ENCODE measurements around the gene PARVG. TPM values are rescaled to one million over a fixed set of nuclear protein-coding genes. Genes with fewer than 3 reads are reported as not detected.

The PARVG gene
- total and polyA plus RNA-seq, 2 of the 13 experiments (the other 11 are each of a cell fraction or from before 2014, with no cell fraction given) = not detected

DNA sequence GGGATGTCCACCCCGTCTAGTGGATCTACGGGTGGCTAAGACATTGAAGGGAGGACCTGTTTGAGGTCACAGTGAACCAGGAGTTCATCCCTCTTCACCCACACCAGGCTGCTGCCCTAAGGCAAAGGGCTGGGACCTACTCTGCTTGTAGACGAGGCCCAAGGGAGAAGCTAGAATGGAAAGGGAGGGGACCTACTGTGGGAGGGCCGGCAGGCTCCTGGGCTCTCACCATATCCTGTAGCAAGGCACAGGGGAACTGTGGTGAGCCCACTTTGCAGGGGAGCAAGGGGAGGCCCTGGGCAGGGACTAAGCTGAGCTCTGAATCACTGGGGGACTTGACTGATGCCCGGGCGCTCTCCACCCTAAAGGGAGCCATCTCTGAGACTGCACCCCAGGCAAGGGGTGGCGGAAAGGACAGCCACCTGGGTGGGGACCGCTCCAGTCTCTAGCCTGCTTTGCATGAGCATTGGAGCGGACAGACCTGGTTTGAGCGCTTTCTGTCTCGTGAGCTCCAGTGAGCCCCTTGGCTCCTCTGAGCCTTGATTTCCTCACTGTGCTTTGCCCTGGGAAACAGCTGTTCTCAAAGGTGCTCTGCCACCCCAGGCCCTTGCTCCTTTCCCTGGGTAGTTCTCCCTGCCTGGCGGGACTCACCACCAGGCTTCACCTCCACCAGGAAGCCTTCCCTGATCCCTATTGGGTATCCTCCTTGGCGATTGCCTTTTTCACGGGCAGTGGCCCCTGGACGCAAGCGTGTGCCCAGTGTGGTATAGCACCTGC, 24.2 kb downstream of the PARVG start:
- Histone ChIP-seq H3K9ac (ENCODE audit: insufficient read depth, low read depth, low read length) (no peak overlapping the region), H3K4me1 (ENCODE audit: insufficient read depth, low read length) (no peaks in the 10 kb centered on the region), H3K27ac (ENCODE audit: extremely low read length, insufficient read depth, low read length) (no peak overlapping the region), H2AFZ (ENCODE audit: low read length) (no peak overlapping the region), H3K36me3 (replicated peaks in 1 of 2; ENCODE audit: control insufficient read depth in 1 of 2, insufficient read depth in 2 of 2, low read length in 2 of 2) (no peaks in the 10 kb centered on the region), H3K27me3 (ENCODE audit: control insufficient read depth in 1 of 2, insufficient read depth in 2 of 2, low read length in 2 of 2) (peaks cover 2 to 38% of the 10 kb centered on the region in 2 experiments; a peak in 4 of 5 replicates), H3K4me2 (ENCODE audit: low read depth, low read length) (no peak overlapping the region), H3K79me2 (ENCODE audit: insufficient read depth, low read length) (no peaks in the 10 kb centered on the region), H3K9me3 (ENCODE audit: low read length) (no peaks in the 10 kb centered on the region), H4K20me1 (ENCODE audit: insufficient read depth, low read length) (no peaks in the 10 kb centered on the region), H3K4me3 (replicated peaks in 1 of 3; ENCODE audit: insufficient read depth in 1 of 3, low read depth in 2 of 3, low read length in 3 of 3) (no peak overlapping the region)
- intact Hi-C loops (cut with micrococcal nuclease; ENCODE audit: unreplicated experiment) = no loop called here
- ChIA-PET CTCF (ENCODE audit: low intra/inter-chr PET ratio, low total read pairs) (no interaction called here), POLR2A (no interaction called here)
- ATAC-seq (no peak), DNase-seq (ENCODE audit: low spot score) (no peak), FAIRE-seq (no peak)
- BruUV-seq (replicated peaks) = no TSS peak
- in situ Hi-C loops (cut with HindIII; ENCODE audit: extremely low pct_ligation_motif_present, low pct_unique_long_range_greater_than_20kb) = no loop called here
- no peak for TF ChIP-seq ZNF773 (CRISPR knock-in tag; IDR thresholded peaks at IDR 0.05; ENCODE audit: borderline replicate concordance)
- no peak for TF ChIP-seq HNRNPLL (IDR thresholded peaks at IDR 0.05; ENCODE audit: low read depth, low read length, poor library complexity, severe bottlenecking)
- TF ChIP-seq CHCHD3 (CRISPR knock-in tag; IDR thresholded peaks at IDR 0.05) = no peak
- TF ChIP-seq ZNF382 (CRISPR knock-in tag; IDR thresholded peaks at IDR 0.05; ENCODE audit: borderline replicate concordance) = no peak
- no peak for TF ChIP-seq NR2F1 (CRISPR knock-in tag; IDR thresholded peaks at IDR 0.05)
- TF ChIP-seq, protein P1, sequence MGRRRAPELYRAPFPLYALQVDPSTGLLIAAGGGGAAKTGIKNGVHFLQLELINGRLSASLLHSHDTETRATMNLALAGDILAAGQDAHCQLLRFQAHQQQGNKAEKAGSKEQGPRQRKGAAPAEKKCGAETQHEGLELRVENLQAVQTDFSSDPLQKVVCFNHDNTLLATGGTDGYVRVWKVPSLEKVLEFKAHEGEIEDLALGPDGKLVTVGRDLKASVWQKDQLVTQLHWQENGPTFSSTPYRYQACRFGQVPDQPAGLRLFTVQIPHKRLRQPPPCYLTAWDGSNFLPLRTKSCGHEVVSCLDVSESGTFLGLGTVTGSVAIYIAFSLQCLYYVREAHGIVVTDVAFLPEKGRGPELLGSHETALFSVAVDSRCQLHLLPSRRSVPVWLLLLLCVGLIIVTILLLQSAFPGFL (CRISPR knock-in tag; IDR thresholded peaks at IDR 0.05) = no peak
- TF ChIP-seq NR3C1 (CRISPR knock-in tag; IDR thresholded peaks at IDR 0.05) = no peak
- TF ChIP-seq, protein P2, sequence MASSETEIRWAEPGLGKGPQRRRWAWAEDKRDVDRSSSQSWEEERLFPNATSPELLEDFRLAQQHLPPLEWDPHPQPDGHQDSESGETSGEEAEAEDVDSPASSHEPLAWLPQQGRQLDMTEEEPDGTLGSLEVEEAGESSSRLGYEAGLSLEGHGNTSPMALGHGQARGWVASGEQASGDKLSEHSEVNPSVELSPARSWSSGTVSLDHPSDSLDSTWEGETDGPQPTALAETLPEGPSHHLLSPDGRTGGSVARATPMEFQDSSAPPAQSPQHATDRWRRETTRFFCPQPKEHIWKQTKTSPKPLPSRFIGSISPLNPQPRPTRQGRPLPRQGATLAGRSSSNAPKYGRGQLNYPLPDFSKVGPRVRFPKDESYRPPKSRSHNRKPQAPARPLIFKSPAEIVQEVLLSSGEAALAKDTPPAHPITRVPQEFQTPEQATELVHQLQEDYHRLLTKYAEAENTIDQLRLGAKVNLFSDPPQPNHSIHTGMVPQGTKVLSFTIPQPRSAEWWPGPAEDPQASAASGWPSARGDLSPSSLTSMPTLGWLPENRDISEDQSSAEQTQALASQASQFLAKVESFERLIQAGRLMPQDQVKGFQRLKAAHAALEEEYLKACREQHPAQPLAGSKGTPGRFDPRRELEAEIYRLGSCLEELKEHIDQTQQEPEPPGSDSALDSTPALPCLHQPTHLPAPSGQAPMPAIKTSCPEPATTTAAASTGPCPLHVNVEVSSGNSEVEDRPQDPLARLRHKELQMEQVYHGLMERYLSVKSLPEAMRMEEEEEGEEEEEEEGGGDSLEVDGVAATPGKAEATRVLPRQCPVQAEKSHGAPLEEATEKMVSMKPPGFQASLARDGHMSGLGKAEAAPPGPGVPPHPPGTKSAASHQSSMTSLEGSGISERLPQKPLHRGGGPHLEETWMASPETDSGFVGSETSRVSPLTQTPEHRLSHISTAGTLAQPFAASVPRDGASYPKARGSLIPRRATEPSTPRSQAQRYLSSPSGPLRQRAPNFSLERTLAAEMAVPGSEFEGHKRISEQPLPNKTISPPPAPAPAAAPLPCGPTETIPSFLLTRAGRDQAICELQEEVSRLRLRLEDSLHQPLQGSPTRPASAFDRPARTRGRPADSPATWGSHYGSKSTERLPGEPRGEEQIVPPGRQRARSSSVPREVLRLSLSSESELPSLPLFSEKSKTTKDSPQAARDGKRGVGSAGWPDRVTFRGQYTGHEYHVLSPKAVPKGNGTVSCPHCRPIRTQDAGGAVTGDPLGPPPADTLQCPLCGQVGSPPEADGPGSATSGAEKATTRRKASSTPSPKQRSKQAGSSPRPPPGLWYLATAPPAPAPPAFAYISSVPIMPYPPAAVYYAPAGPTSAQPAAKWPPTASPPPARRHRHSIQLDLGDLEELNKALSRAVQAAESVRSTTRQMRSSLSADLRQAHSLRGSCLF (CRISPR knock-in tag; IDR thresholded peaks at IDR 0.05; ENCODE audit: borderline replicate concordance) = no peak
- TF ChIP-seq ZNF616 (CRISPR knock-in tag; IDR thresholded peaks at IDR 0.05; ENCODE audit: low read depth) = no peak
- TF ChIP-seq RFXANK (CRISPR knock-in tag; IDR thresholded peaks at IDR 0.05) = no peak
- no peak for TF ChIP-seq RNF2 (conservative IDR thresholded peaks at IDR 0.05; ENCODE audit: low read depth)
- no peak for TF ChIP-seq ZNF335 (CRISPR knock-in tag; IDR thresholded peaks at IDR 0.05)
- no peak for TF ChIP-seq KDM4B (CRISPR knock-in tag; IDR thresholded peaks at IDR 0.05)
- TF ChIP-seq ZSCAN12 (CRISPR knock-in tag; IDR thresholded peaks at IDR 0.05) = no peak
- no peak for TF ChIP-seq KDM6A (CRISPR knock-in tag; IDR thresholded peaks at IDR 0.05; ENCODE audit: low read depth)
- TF ChIP-seq, protein P3, sequence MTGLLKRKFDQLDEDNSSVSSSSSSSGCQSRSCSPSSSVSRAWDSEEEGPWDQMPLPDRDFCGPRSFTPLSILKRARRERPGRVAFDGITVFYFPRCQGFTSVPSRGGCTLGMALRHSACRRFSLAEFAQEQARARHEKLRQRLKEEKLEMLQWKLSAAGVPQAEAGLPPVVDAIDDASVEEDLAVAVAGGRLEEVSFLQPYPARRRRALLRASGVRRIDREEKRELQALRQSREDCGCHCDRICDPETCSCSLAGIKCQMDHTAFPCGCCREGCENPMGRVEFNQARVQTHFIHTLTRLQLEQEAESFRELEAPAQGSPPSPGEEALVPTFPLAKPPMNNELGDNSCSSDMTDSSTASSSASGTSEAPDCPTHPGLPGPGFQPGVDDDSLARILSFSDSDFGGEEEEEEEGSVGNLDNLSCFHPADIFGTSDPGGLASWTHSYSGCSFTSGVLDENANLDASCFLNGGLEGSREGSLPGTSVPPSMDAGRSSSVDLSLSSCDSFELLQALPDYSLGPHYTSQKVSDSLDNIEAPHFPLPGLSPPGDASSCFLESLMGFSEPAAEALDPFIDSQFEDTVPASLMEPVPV (CRISPR knock-in tag; IDR thresholded peaks at IDR 0.05) = no peak
- no peak for TF ChIP-seq HMG20B (CRISPR knock-in tag; conservative IDR thresholded peaks at IDR 0.05)
- TF ChIP-seq RELA (CRISPR knock-in tag; IDR thresholded peaks at IDR 0.05) = no peak
- TF ChIP-seq HOXA9 (CRISPR knock-in tag; IDR thresholded peaks at IDR 0.05; ENCODE audit: borderline replicate concordance) = no peak
- 30% methylated on average over 7 of the region's 16 CpGs for WGBS (ENCODE audit: low lambda C conversion rate)
